Measurements from ENCODE around the gene VPS37C. TPM values are rescaled to one million over a fixed set of nuclear protein-coding genes. Genes with fewer than 3 reads are reported as not detected.

The VPS37C gene
- polyA plus RNA-seq, 1 of the 3 experiments (the other 2 are of a cell fraction) = 15.2 TPM

GRCh38 chr11:61141601-61142028 is 19.6 kb downstream of the VPS37C start:
- Histone ChIP-seq H3K4me1 (ENCODE audit: control insufficient read depth in 1 of 2, insufficient read depth in 2 of 2, low read depth in 1 of 2, low read length in 1 of 2) (peaks cover 0 to 4% of the 10 kb centered on the region in 2 experiments; a peak in 2 of 4 replicates), H3F3A (replicated peaks; ENCODE audit: insufficient read depth) (no peaks in the 10 kb centered on the region), H3K27me3 (ENCODE audit: insufficient read depth) (no peaks in the 10 kb centered on the region), H3K9ac (no peak overlapping the region), H3K79me2 (ENCODE audit: insufficient read depth) (peaks cover 40% of the 10 kb centered on the region; the same call in 1 of the 2 replicates), H3K27ac (ENCODE audit: low read depth in 2 of 2, low read length in 1 of 2) (no peak overlapping the region), H3K9me2 (no peaks in the 10 kb centered on the region), H2AFZ (ENCODE audit: low read depth) (no peak overlapping the region), H3K4me3 (ENCODE audit: low read depth in 2 of 2, low read length in 1 of 2) (no peak overlapping the region), H4K20me1 (ENCODE audit: insufficient read depth) (peaks cover 30% of the 10 kb centered on the region), H3K4me2 (no peak overlapping the region), H3K36me3 (replicated peaks in 1 of 2; ENCODE audit: control insufficient read depth in 1 of 2, insufficient read depth in 2 of 2, low read length in 1 of 2) (peaks cover 0 to 3% of the 10 kb centered on the region in 2 experiments), H3K9me3 (no peaks in the 10 kb centered on the region)
- TF ChIP-seq NFIC (IDR thresholded peaks at IDR 0.05; ENCODE audit: borderline replicate concordance) (0 out of 2 replicates have a peak, but pooled peaks have one; percentile 19), EP300 (IDR thresholded peaks at IDR 0.05; ENCODE audit: borderline replicate concordance in 1 of 2, low read depth in 1 of 2, low read length in 1 of 2) (no peak)
- CTCF ChIA-PET = interaction anchor here (1.0 to 5.5 kb wide), 5 partner anchors 12 to 242 kb away, joined by 3 to 36 read pairs (median 4); partner anchors contain the start of gene VPS37C
- POLR2A ChIA-PET = no interaction called here
- WGBS (ENCODE audit: low lambda C conversion rate) = 100% methylated on average over 2 of the region's 10 CpGs
- DNase-seq = no peak

DNA sequence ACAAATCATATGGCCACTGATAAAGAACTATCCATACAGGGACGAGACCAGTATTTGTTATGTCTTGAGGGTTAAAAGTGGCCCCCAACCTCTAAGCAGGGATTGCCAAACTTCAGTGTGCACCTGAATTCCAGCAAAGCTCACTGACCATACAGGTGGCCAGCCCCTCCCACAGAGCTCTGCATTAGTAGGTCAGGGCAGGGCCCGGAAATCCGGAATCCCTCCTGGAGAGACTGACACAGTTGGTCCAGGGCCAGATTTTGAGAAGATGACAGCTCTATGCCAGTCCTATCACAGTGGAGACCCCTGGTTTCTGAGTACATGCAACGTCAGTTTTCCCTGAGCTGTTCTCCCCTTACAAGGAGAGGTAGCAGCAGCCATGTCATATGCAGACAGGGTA is 20.8 kb downstream of the VPS37C start:
- H3K79me2 ChIP-seq (ENCODE audit: insufficient read depth) = peaks cover 31% of the 10 kb centered on the region; the same call in 1 of the 2 replicates
- no peak for DNase-seq
- H3K4me1 ChIP-seq (ENCODE audit: control insufficient read depth in 1 of 2, insufficient read depth in 2 of 2, low read depth in 1 of 2, low read length in 1 of 2) = no peaks in the 10 kb centered on the region; a peak in 2 of 4 replicates
- H3K9me2 ChIP-seq = no peaks in the 10 kb centered on the region
- no peaks in the 10 kb centered on the region for H3K9me3 ChIP-seq
- H3K4me2 ChIP-seq = no peak overlapping the region
- no peak overlapping the region for H3K9ac ChIP-seq
- H3K4me3 ChIP-seq (ENCODE audit: low read depth in 2 of 2, low read length in 1 of 2) = no peak overlapping the region
- peaks cover 30% of the 10 kb centered on the region for H4K20me1 ChIP-seq (ENCODE audit: insufficient read depth)
- TF ChIP-seq, protein P1, sequence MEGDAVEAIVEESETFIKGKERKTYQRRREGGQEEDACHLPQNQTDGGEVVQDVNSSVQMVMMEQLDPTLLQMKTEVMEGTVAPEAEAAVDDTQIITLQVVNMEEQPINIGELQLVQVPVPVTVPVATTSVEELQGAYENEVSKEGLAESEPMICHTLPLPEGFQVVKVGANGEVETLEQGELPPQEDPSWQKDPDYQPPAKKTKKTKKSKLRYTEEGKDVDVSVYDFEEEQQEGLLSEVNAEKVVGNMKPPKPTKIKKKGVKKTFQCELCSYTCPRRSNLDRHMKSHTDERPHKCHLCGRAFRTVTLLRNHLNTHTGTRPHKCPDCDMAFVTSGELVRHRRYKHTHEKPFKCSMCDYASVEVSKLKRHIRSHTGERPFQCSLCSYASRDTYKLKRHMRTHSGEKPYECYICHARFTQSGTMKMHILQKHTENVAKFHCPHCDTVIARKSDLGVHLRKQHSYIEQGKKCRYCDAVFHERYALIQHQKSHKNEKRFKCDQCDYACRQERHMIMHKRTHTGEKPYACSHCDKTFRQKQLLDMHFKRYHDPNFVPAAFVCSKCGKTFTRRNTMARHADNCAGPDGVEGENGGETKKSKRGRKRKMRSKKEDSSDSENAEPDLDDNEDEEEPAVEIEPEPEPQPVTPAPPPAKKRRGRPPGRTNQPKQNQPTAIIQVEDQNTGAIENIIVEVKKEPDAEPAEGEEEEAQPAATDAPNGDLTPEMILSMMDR (IDR thresholded peaks at IDR 0.05) = no peak
- TF ChIP-seq YY1 (IDR thresholded peaks at IDR 0.05; ENCODE audit: low read depth) = no peak
- no peak for TF ChIP-seq TCF12 (IDR thresholded peaks at IDR 0.05)
- TF ChIP-seq MXI1 (IDR thresholded peaks at IDR 0.05; ENCODE audit: low read depth, low read length) = no peak
- TF ChIP-seq CHD2 (IDR thresholded peaks at IDR 0.05; ENCODE audit: low read length, partially characterized antibody) = no peak
- no peak for TF ChIP-seq NRF1 (IDR thresholded peaks at IDR 0.05; ENCODE audit: low read depth, low read length)
- TF ChIP-seq FOXM1 (IDR thresholded peaks at IDR 0.05; ENCODE audit: low read depth) = no peak
- peaks cover 0 to 3% of the 10 kb centered on the region in 2 experiments for H3K36me3 ChIP-seq (replicated peaks in 1 of 2; ENCODE audit: control insufficient read depth in 1 of 2, insufficient read depth in 2 of 2, low read length in 1 of 2)
- CTCF ChIA-PET = interaction anchor here (1.3 to 5.5 kb wide), 3 partner anchors 11 to 309 kb away, joined by 6 to 36 read pairs (median 14); no protein-coding TSS in a partner anchor
- no peak overlapping the region for H2AFZ ChIP-seq (ENCODE audit: low read depth)
- POLR2A ChIA-PET = no interaction called here
- H3F3A ChIP-seq (replicated peaks; ENCODE audit: insufficient read depth) = no peaks in the 10 kb centered on the region
- no peak overlapping the region for H3K27ac ChIP-seq (ENCODE audit: low read depth in 2 of 2, low read length in 1 of 2)
- no peaks in the 10 kb centered on the region for H3K27me3 ChIP-seq (ENCODE audit: insufficient read depth)
- 85% methylated on average over 4 of the region's 4 CpGs for WGBS (ENCODE audit: low lambda C conversion rate)

GRCh38 chr11:61139387-61139786 is 21.8 kb downstream of the VPS37C start:
- Histone ChIP-seq H3K4me2 (no peak overlapping the region), H3F3A (replicated peaks; ENCODE audit: insufficient read depth) (no peaks in the 10 kb centered on the region), H3K27me3 (ENCODE audit: insufficient read depth) (no peaks in the 10 kb centered on the region), H3K4me3 (ENCODE audit: low read depth in 2 of 2, low read length in 1 of 2) (no peak overlapping the region), H3K9me3 (no peaks in the 10 kb centered on the region), H3K4me1 (ENCODE audit: control insufficient read depth in 1 of 2, insufficient read depth in 2 of 2, low read depth in 1 of 2, low read length in 1 of 2) (no peaks in the 10 kb centered on the region; a peak in 2 of 4 replicates), H2AFZ (ENCODE audit: low read depth) (no peak overlapping the region), H3K9ac (no peak overlapping the region), H3K36me3 (replicated peaks in 1 of 2; ENCODE audit: control insufficient read depth in 1 of 2, insufficient read depth in 2 of 2, low read length in 1 of 2) (peaks cover 0 to 5% of the 10 kb centered on the region in 2 experiments), H3K27ac (ENCODE audit: low read depth in 2 of 2, low read length in 1 of 2) (no peak overlapping the region), H4K20me1 (ENCODE audit: insufficient read depth) (peaks cover 30% of the 10 kb centered on the region; the same call in 1 of the 2 replicates), H3K79me2 (ENCODE audit: insufficient read depth) (peaks cover 23% of the 10 kb centered on the region; the same call in 1 of the 2 replicates), H3K9me2 (no peaks in the 10 kb centered on the region)
- TF ChIP-seq JUND (IDR thresholded peaks at IDR 0.05) = no peak
- TF ChIP-seq MXI1 (IDR thresholded peaks at IDR 0.05; ENCODE audit: low read depth, low read length) = no peak
- TF ChIP-seq, protein P2, sequence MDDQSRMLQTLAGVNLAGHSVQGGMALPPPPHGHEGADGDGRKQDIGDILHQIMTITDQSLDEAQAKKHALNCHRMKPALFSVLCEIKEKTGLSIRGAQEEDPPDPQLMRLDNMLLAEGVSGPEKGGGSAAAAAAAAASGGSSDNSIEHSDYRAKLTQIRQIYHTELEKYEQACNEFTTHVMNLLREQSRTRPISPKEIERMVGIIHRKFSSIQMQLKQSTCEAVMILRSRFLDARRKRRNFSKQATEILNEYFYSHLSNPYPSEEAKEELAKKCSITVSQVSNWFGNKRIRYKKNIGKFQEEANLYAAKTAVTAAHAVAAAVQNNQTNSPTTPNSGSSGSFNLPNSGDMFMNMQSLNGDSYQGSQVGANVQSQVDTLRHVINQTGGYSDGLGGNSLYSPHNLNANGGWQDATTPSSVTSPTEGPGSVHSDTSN (IDR thresholded peaks at IDR 0.05) = no peak
- no peak for TF ChIP-seq FOSL2 (IDR thresholded peaks at IDR 0.05; ENCODE audit: borderline replicate concordance, low read depth)
- TF ChIP-seq GABPA (IDR thresholded peaks at IDR 0.05; ENCODE audit: low read depth) = no peak
- POLR2A ChIA-PET = interaction anchor here (0.6 kb wide), 2 partner anchors 18 to 449 kb away, joined by 3 to 5 read pairs; no protein-coding TSS in a partner anchor
- CTCF ChIA-PET = interaction anchor here (1.0 to 5.5 kb wide), 3 partner anchors 9 to 48 kb away, joined by 3 to 36 read pairs (median 14); no protein-coding TSS in a partner anchor
- 93% methylated on average over 6 of the region's 6 CpGs for WGBS (ENCODE audit: low lambda C conversion rate)
- DNase-seq = no peak
